Fibroblast of skin of left quadriceps (primary cell): ENCODE data around the gene TRAPPC6A.

Experiments
- DNase-seq, 2 experiments: peaks; one replicate each; pipeline ENCODE4 v3.0.0-alpha.2; 2013; ENCODE audit warnings: low read depth in 2 of 2

Gene TRAPPC6A

DNA sequence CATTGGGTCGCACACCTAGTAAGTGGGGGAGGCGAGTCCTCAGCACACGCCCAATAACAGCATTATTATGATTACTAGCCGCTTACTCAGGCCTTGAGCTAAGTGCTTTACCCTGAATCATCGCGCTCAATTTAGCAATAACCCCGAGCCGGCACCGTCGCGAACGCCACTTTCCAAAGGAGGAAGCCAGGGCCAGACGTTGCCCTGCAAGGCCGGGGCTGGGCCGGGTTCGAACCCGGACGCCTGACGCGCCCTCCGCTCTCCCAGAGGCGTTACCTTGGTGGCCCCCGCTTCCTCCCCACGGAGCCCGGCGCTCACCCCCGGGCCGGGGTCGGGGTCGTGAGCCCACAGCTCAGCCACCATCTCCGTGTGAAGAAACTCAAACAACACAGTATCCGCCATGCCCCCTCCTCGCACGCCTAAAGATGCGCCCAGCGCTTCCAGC lies at the start of gene TRAPPC6A:
Gene TRAPPC6A (minus strand): TSS at position 421 of the 445 bp plus-strand sequence. CDS start 19 bp downstream, at position 402.
- DNase-seq, result no peak

DNA sequence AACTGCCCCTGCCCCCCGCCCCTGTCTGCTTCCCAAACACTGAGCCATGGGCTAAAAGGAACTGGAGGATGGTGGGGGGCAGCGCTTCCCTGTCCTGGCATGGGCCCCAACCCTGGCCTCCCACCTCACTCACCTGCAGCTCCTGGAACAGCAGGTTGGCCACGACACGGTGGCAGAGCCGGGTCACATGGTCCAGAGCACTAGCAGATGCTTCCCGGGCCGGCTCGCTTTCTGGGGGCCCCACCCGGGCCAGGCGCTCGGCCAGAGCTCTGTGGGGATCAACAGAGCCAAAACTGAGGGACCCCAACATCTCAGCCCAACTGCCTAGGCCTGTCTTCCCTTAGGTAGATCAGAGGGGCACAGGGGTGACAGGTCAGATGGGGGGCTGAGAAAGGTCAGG lies 46.6 kb upstream of the TRAPPC6A start:
- no peak for DNase-seq

GRCh38 chr19:45223879-45224278 lies 45.8 kb upstream of the TRAPPC6A start:
- no peak for DNase-seq

GRCh38 chr19:45222724-45223123 lies 44.7 kb upstream of the TRAPPC6A start:
- DNase-seq, result no peak

- DNase-seq, result no peak
Observed at GRCh38 chr19:45218911-45219743, 41.1 kb upstream of the TRAPPC6A start.

GRCh38 chr19:45218426-45218825 lies 40.4 kb upstream of the TRAPPC6A start:
- DNase-seq, result no peak

- DNase-seq, result no peak
Observed at GRCh38 chr19:45217957-45218334, 39.9 kb upstream of the TRAPPC6A start.

DNA sequence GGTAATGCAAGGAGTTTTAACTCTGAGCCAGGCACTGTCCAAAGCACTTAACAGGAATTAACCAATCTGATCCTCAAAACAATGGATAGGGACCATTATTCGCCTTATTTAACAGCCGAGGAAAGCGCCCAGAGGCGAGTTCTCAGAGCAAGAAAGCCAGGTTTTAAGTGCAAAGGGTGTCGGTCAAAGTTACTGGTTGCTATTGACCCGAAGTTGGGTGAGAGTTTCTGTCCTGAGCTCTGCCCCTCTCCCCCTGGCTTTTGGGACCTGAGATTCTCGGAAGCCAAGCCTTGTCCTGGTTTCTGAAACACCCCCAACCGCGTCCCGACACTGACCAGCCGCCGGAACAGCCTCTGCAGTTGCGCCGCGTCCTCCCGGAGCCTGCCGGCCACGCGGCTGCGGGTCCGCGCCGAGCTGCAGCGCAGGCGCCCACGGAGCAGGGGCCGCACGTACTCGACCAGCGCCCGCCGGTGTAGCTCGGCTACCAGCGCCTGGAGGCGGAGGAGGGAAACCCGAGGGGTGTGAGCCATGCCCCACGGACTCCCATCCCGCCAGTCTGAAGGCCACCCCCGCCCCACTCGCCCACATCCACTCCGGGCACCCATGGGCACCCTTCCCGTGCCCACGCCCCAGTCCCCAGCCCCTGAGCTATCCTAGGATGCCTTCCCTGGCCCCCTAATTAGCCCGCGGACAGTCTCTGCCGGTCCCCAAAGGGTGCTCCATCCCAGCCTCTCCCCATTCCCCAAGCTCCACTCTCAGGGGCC lies 39.3 kb upstream of the TRAPPC6A start:
- no peak for DNase-seq

- no peak for DNase-seq
Observed at GRCh38 chr19:45216667-45217066, 38.6 kb upstream of the TRAPPC6A start.

DNA sequence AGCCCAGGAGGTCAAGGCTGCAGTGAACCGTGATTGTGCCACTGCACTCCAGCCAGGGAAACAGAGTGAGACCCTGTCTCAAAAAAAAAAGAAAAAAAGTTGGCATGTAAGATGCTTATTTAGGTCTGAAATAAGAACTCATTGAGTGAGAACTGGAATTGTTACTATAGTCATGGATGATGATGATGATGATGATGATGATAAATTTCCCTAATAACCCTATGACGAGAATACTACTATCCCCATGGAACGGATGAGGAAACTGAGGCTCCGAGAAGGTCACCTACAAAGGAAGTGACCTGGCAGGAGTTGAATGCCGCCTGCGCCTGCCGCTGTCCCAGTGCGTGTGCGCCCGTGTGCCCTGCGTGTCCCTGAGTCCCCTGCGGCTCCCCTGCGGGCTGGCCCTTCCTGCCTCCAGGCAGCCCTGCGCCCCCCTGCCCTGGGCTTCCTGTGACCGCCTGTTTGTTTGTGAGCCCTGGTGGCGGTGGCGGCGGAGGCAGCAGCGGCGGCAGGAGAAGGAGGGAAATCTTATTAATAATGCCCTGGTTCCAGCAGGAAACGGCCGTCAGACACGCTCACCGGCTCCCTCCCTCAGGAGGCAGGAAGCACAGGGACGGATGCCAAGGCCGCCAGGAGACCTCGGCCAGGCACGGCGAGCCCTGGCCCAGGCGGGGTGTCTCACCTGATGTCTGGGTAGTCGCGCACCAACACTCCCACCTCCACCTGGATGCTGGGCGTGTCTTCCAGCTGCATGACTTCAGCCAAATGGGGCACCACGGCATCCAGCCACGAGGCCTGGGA lies 37.6 kb upstream of the TRAPPC6A start:
- no peak for DNase-seq

DNA sequence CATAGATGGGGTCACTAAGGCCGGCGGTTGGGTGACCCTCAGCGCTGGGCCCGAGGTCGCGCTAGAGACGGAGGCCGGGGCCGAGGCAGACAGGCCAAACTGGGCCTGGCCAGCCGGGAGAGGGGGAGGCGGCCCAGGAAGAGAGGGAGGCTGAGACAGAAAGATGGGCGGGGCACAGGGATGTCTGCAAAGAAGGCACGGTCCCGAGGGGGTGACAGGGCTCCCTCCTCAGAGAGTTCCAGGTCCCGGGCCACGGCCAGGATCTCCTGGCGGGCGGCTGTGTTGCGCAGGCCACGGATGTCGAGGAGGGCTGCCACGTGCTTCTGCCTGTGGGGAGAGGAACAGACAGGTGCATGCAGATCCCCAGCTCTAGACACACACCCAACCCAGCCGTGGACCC lies 35.0 kb upstream of the TRAPPC6A start:
- no peak for DNase-seq

DNA sequence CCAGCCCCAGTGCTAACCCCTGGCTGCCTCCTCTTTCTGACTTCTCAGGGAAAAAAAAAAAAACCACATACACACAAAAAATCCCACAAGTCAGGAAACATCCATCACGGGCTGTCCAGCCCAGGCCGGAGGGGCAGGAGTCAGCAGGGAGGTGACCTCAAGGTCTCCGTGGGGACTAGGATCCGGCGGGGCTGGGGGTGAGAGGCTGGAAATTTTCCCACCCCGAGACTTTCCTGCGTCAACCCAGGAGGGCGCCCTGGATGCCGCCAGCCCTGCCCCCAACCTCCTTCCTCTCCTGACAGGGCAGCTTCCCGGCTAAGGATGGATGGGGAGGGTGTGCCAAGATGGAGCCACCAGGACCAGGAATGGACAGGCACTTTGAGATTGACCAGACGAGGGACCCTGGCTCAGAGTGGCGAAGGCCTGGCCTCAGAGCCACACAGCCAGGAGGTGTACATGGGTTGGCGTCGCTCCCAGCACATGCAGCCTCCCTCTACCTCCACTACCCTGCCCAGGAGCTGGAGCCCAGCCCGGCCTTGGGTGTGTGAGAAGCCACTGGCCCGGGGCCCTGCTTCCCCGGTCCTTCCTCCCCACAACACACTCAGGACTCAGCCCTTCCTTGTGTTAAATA lies 33.8 kb upstream of the TRAPPC6A start:
- DNase-seq, result no peak

DNA sequence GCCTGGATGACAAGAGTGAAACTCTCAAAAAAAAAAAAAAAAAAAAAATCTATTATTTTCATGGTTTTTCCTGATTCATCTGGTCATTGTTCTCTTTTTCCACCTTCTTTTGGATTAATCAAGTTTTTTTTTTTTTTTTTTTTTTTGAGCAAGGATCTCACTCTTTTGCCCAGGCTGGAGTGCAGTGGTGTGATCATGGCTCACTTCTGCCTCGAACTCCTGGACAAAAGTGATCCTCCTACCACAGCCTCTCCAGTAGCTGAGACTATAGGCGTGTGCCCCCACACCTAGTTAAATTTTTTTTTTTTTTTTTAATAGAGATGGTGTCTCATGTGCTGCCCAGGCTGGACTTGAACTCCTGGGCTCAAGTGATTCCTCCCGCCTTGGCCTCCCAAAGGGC lies 28.3 kb upstream of the TRAPPC6A start:
- DNase-seq, result no peak

GRCh38 chr19:45205810-45206209 lies 27.8 kb upstream of the TRAPPC6A start:
- no peak for DNase-seq

DNA sequence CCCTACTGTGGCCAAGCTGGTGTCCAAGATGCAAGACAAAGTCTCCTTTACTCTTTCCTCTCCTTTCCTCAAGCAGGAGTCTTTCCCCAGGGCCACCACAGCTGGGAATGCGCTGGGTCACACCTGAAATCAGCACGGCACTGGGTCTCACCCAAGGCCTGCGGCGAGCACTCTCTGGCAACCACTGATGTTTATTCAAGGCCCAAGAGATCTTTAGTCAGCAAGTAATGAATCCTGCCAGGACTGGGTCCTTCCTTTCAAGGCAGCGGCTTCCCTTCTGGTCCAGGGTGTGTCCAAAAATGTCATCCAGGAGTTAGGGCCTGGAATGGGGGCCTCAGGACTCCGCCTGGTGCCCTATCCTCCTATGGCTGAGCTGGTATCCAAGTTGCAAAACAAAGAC lies 24.6 kb upstream of the TRAPPC6A start:
- DNase-seq, result no peak

- DNase-seq, result no peak
Observed at GRCh38 chr19:45200568-45200967, 22.5 kb upstream of the TRAPPC6A start.

GRCh38 chr19:45195764-45196163 lies 17.7 kb upstream of the TRAPPC6A start:
- DNase-seq, result no peak

DNA sequence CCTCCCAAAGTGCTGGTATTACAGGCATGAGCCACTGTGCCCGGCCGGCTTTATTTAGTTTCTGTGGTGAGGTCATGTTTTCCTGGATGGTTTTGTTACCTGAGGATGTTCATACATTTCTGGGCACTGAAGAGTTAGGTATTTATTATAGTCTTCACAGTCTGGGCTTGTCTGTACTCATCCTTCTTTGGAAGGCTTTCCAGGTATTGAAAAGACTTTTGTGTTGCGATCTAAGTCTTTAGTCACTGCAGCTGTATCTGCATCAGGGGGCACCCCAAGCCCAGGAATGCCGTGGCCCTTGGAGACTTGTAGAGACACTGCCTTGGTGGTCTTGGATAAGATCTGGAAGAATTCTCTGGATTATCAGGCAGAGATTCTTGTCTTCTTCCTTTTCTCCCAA lies 13.3 kb upstream of the TRAPPC6A start:
- no peak for DNase-seq

DNA sequence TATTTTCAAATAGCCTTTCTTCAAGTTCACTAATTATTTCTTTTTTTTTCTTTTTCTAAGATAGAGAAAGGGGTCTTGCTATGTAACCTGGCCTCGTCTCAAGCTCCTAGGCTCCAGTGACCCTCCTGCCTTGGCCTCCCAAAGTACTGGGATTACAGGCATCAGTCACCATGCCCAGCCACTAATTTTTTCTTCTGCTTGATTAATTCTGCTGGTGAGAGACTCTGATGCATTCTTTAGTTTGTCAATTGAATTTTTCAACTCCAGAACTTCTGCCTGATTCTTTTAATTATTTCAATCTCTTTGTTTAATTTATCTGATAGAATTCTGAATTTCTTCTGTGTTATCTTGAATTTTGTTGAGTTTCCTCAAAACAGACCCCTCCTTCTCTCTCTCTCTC lies 11.9 kb upstream of the TRAPPC6A start:
- DNase-seq, result no peak

- no peak for DNase-seq
Observed at GRCh38 chr19:45187421-45188100, 9.5 kb upstream of the TRAPPC6A start.
